ENCODE data around the gene PA2G4.

GRCh38 chr12:56097738-56098137 is 6.6 kb upstream of the PA2G4 start:
- no peak for TF ChIP-seq CTCF (IDR thresholded peaks at IDR 0.05 in 2 of 3, conservative IDR thresholded peaks at IDR 0.05 in 1 of 3; ENCODE audit: control insufficient read depth in 2 of 3, extremely low read depth in 1 of 3, insufficient read depth in 1 of 3, low read depth in 3 of 3, low read length in 3 of 3)
- TF ChIP-seq POLR2A (IDR thresholded peaks at IDR 0.05; ENCODE audit: low read depth, low read length), result no peak
- no peak for TF ChIP-seq HCFC1 (IDR thresholded peaks at IDR 0.05; ENCODE audit: low read length)
